Gastroesophageal sphincter (tissue), 4 donors: ENCODE results near the gene YPEL3. TPM values are rescaled to one million over a fixed set of nuclear protein-coding genes. Genes with fewer than 3 reads are reported as not detected.

Experiments
- ATAC-seq: fragments of 150-250 bp; one replicate; pipeline ENCODE4 v1.9.1; 2016; ENCODE audit warnings: mild to moderate bottlenecking, moderate library complexity
- H3K27ac ChIP-seq, 4 donors: fragments of 200-600 bp; sonication (generic) in 3 of 4; 1 replicate in 3 of 4; 2 replicates in 1 of 4; pipeline ENCODE4 v1.5.1; 2016 to 2019
- H3K27me3 ChIP-seq: fragments of 200-600 bp; sonication (generic); one replicate; pipeline ENCODE4 v1.5.1; 2019
- H3K36me3 ChIP-seq, 2 donors: fragments of 200-600 bp; sonication (generic); one replicate each; pipeline ENCODE4 v1.5.1; 2019; ENCODE audit warnings: control low read depth in 1 of 2
- H3K4me1 ChIP-seq, 3 donors: fragments of 200-600 bp; sonication (generic); 1 replicate in 2 of 3; 2 replicates in 1 of 3; pipeline ENCODE4 v1.5.1; 2016 to 2019; ENCODE audit warnings: control low read depth in 2 of 3
- H3K4me3 ChIP-seq, 2 donors: fragments of 200-600 bp; sonication (generic); one replicate each; pipeline ENCODE4 v1.5.1; 2019; ENCODE audit warnings: mild to moderate bottlenecking in 1 of 2, moderate library complexity in 1 of 2
- H3K9me3 ChIP-seq, 3 donors: fragments of 200-600 bp; sonication (generic); one replicate each; pipeline ENCODE4 v1.5.1; 2017 to 2019; ENCODE audit warnings: control low read depth in 2 of 3
- CTCF ChIP-seq, 4 experiments: fragments of 200-600 bp in 2 of 4; fragments of 450-650 bp in 2 of 4; sonication (generic) in 1 of 4; IDR thresholded peaks; one replicate each; pipeline ENCODE4 v1.5.1; 2017 to 2019; ENCODE audit warnings: antibody characterized with exemption in 4 of 4, mild to moderate bottlenecking in 2 of 4, moderate library complexity in 2 of 4
- EP300 ChIP-seq: sonication (generic); formaldehyde crosslinking; IDR thresholded peaks from one replicate; pipeline ENCODE4 v1.6.1; 2017; ENCODE audit warnings: antibody characterized with exemption, mild to moderate bottlenecking
- POLR2A ChIP-seq, 2 donors: fragments of 450-650 bp; IDR thresholded peaks; one replicate each; pipeline ENCODE4 v1.6.1; 2017; ENCODE audit warnings: antibody characterized with exemption in 2 of 2, mild to moderate bottlenecking in 2 of 2, moderate library complexity in 1 of 2
- POLR2AphosphoS5 ChIP-seq: sonication (generic); formaldehyde crosslinking; IDR thresholded peaks from one replicate; pipeline ENCODE4 v1.6.1; 2017; ENCODE audit warnings: antibody characterized with exemption
- WGBS, 2 donors: methylation state at CpG; one replicate each; pipeline ENCODE4 v1.1.5; 2018; ENCODE audit warnings: low coverage in 1 of 2; 5-methylcytosine and 5-hydroxymethylcytosine counted together
- total RNA-seq, 4 donors: library from RNA; depleted of rRNA; stranded (reverse); fragments of >200 nt; gene quantifications; one replicate each; pipeline ENCODE4 v1.1.0, GENCODE V29; 2016

Gene YPEL3
- total RNA-seq, 4 donors from 2014 or later = 76.9 to 105 (median 80.2) TPM

GRCh38 chr16:30114411-30114810 lies 18.4 kb upstream of the YPEL3 start:
- TF ChIP-seq CTCF (IDR thresholded peaks at IDR 0.05) (no peak), POLR2A (IDR thresholded peaks at IDR 0.05) (no peak)
- Histone ChIP-seq H3K27me3 (no peaks in the 10 kb centered on the region), H3K4me1 (peaks cover 0 to 14% (median 0%) of the 10 kb centered on the region in 3 donors), H3K9me3 (no peaks in the 10 kb centered on the region), H3K36me3 (peaks cover 0 to 98% of the 10 kb centered on the region in 2 donors), H3K4me3 (no peak overlapping the region), H3K27ac (no peak overlapping the region)
- ATAC-seq = no peak
- WGBS, 2 donors = 67% methylated on average over 5 of the region's 11 CpGs; no CpG with 5 or more reads in 1 of the 2 donors

GRCh38 chr16:30113711-30114333 lies 17.8 kb upstream of the YPEL3 start:
- TF ChIP-seq POLR2AphosphoS5 = no peak
- TF ChIP-seq CTCF (IDR thresholded peaks at IDR 0.05) = no peak
- no peak for TF ChIP-seq POLR2A (IDR thresholded peaks at IDR 0.05)
- TF ChIP-seq EP300 = no peak
- ATAC-seq = peak; percentile 14
- H3K4me1 ChIP-seq = peaks cover 0 to 14% (median 0%) of the 10 kb centered on the region in 3 donors
- H3K27me3 ChIP-seq = no peaks in the 10 kb centered on the region
- WGBS, 2 donors = 77 to 90% methylated on average over 4 to 8 of the region's 20 CpGs
- no peak overlapping the region for H3K4me3 ChIP-seq
- no peaks in the 10 kb centered on the region for H3K9me3 ChIP-seq
- H3K36me3 ChIP-seq = peaks cover 0 to 98% of the 10 kb centered on the region in 2 donors
- peak overlapping the region in 1 of 4 donors; percentile 12 for H3K27ac ChIP-seq

GRCh38 chr16:30113031-30113710 lies 17.2 kb upstream of the YPEL3 start, which contains the start of gene GDPD3:
TSS of gene GDPD3 (minus strand) at chr16:30113537. CDS start at chr16:30113478, 59 bp downstream.
- no peaks in the 10 kb centered on the region for H3K27me3 ChIP-seq
- ATAC-seq = peak; percentile 40
- TF ChIP-seq EP300 = no peak
- no peak for TF ChIP-seq POLR2A (IDR thresholded peaks at IDR 0.05)
- TF ChIP-seq CTCF (IDR thresholded peaks at IDR 0.05) = no peak
- TF ChIP-seq POLR2AphosphoS5 = no peak
- H3K4me3 ChIP-seq = no peak within 1 kb of the TSS
- 77% methylated on average over 4 of the region's 20 CpGs; no CpG with 5 or more reads in 1 of the 2 donors for WGBS, 2 donors
- peak within 1 kb of the TSS in 1 of 4 donors; percentile 12 for H3K27ac ChIP-seq
- H3K36me3 ChIP-seq = peaks cover 0 to 97% of the 10 kb centered on the region in 2 donors
- no peaks in the 10 kb centered on the region for H3K9me3 ChIP-seq
- H3K4me1 ChIP-seq = peaks cover 0 to 14% (median 0%) of the 10 kb centered on the region in 3 donors

GRCh38 chr16:30112197-30113030 lies 16.4 kb upstream of the YPEL3 start:
- peak; percentile 49 for ATAC-seq
- no peak overlapping the region for H3K4me3 ChIP-seq
- no peaks in the 10 kb centered on the region for H3K27me3 ChIP-seq
- no peak overlapping the region for H3K27ac ChIP-seq
- H3K36me3 ChIP-seq = peaks cover 0 to 97% of the 10 kb centered on the region in 2 donors
- H3K4me1 ChIP-seq = peaks cover 0 to 14% (median 0%) of the 10 kb centered on the region in 3 donors
- no peaks in the 10 kb centered on the region for H3K9me3 ChIP-seq
- WGBS, 2 donors = 71 to 78% methylated on average over 4 to 5 of the region's 29 CpGs
- no peak for TF ChIP-seq POLR2A (IDR thresholded peaks at IDR 0.05)
- peak in 3 of 4 experiments; percentile 53 to 77 (median 70) for TF ChIP-seq CTCF (IDR thresholded peaks at IDR 0.05)
- no peak for TF ChIP-seq EP300
